K562 (cell line): Measurements from ENCODE around the gene SMG6. TPM values are rescaled to one million over a fixed set of nuclear protein-coding genes. Genes with fewer than 3 reads are reported as not detected.

Experiments used
- ATAC-seq: fragments of 200-7000 bp; cut with Tn5 transposase; 3 replicates; pipeline ENCODE4 v1.9.1; 2020; ENCODE audit warnings: moderate library complexity
- BruUV-seq: library from RNA; stranded (reverse); fragments of 400-500 nt; replicated peaks from 2 replicates; lab custom pipeline; 2021; lab: Mats Ljungman, UMichigan
- CTCF ChIA-PET: fragments of 300-600 bp; formaldehyde crosslinking; extraction: SDS; loops from one replicate; lab custom pipeline; 2021; ENCODE audit warnings: low intra/inter-chr PET ratio; lab: Yijun Ruan, JAX
- POLR2A ChIA-PET: fragments of 300-600, 350-650 bp; sonication (Branson Sonifier 250); formaldehyde crosslinking; extraction: SDS; loops from one replicate; lab custom pipeline; 2021; ENCODE audit warnings: antibody characterized with exemption, inconsistent platforms; lab: Yijun Ruan, JAX
- DNase-seq, 4 experiments: peaks; one replicate each; pipeline versions ENCODE4 v3.0.0 to v3.0.0-alpha.2; 2011 to 2018; ENCODE audit warnings: low spot score in 3 of 4, mixed read lengths in 3 of 4; ENCODE audit errors: extremely low read depth in 1 of 4
- FAIRE-seq: peaks from 2 replicates; lab custom pipeline; 2011; peaks lifted over from hg19 to GRCh38; lab: Jason Lieb, UNC
- H2AFZ ChIP-seq: 2 replicates; pipeline ENCODE4 v1.6.0; 2011; ENCODE audit warnings: low read depth, low read length, control low read depth, inconsistent platforms
- H3K27ac ChIP-seq: fragments of 200-600 bp; 3 replicates; pipeline ENCODE4 v1.8.0; 2011; ENCODE audit warnings: low read depth, mild to moderate bottlenecking, control low read depth, inconsistent platforms, low read length, moderate library complexity, mixed read lengths; ENCODE audit errors: extremely low read depth
- H3K27me3 ChIP-seq, 2 experiments: fragments of 300-600 bp in 1 of 2; 2 replicates in 1 of 2; 3 replicates in 1 of 2; pipeline versions ENCODE4 v1.6.0 to v1.8.0; 2011; ENCODE audit warnings: inconsistent platforms in 2 of 2, low read length in 2 of 2, mild to moderate bottlenecking in 1 of 2, mixed read lengths in 1 of 2, moderate library complexity in 1 of 2; ENCODE audit not compliant: control insufficient read depth in 2 of 2, insufficient read depth in 2 of 2
- H3K36me3 ChIP-seq: fragments of 300-600 bp; 3 replicates; pipeline ENCODE4 v1.8.0; 2011; ENCODE audit warnings: mild to moderate bottlenecking, low read length, inconsistent platforms; ENCODE audit not compliant: control insufficient read depth, insufficient read depth
- H3K4me1 ChIP-seq, 2 experiments: fragments of 200-600 bp in 1 of 2; replicated peaks in 1 of 2; 2 replicates in 1 of 2; 3 replicates in 1 of 2; pipeline versions ENCODE4 v1.5.1 to v1.8.0; 2011; ENCODE audit warnings: inconsistent platforms in 2 of 2, low read length in 2 of 2, mild to moderate bottlenecking in 1 of 2, mixed read lengths in 1 of 2, moderate library complexity in 1 of 2; ENCODE audit not compliant: control insufficient read depth in 2 of 2, insufficient read depth in 2 of 2
- H3K4me2 ChIP-seq: 2 replicates; pipeline ENCODE4 v1.6.1; 2011; ENCODE audit warnings: low read length, control low read depth, inconsistent platforms, mixed read lengths; ENCODE audit not compliant: insufficient read depth
- H3K4me3 ChIP-seq: fragments of 200-600 bp; sonication (generic), shearing (Covaris generic); 2 replicates; pipeline ENCODE4 v1.5.1; 2016; ENCODE audit warnings: control low read depth, inconsistent platforms
- H3K79me2 ChIP-seq: fragments of 200-600 bp; 3 replicates; pipeline ENCODE4 v1.8.0; 2011; ENCODE audit warnings: low read length, inconsistent platforms; ENCODE audit not compliant: control insufficient read depth, insufficient read depth
- H3K9ac ChIP-seq, 2 experiments: 2 replicates each; pipeline versions ENCODE4 v1.6.0 to v1.6.1; 2011; ENCODE audit warnings: low read depth in 2 of 2, low read length in 2 of 2, control low read depth in 1 of 2, inconsistent platforms in 1 of 2, mild to moderate bottlenecking in 1 of 2, mixed read lengths in 1 of 2; ENCODE audit not compliant: insufficient read depth in 1 of 2
- H3K9me1 ChIP-seq: one replicate; pipeline ENCODE4 v1.6.0; 2011; ENCODE audit warnings: inconsistent platforms, mild to moderate bottlenecking, low read length, moderate library complexity; ENCODE audit not compliant: control insufficient read depth, insufficient read depth
- H3K9me3 ChIP-seq: replicated peaks from 2 replicates; pipeline ENCODE4 v1.5.1; 2011; ENCODE audit warnings: low read depth, low read length, inconsistent platforms; ENCODE audit not compliant: control insufficient read depth, insufficient read depth
- H4K20me1 ChIP-seq: replicated peaks from 2 replicates; pipeline ENCODE4 v1.6.1; 2011; ENCODE audit warnings: low read length, inconsistent platforms, mixed read lengths; ENCODE audit not compliant: control insufficient read depth, insufficient read depth
- HDAC8 ChIP-seq: fragments of 450-650 bp; IDR thresholded peaks from 2 replicates; pipeline ENCODE4 v1.6.1; 2016; ENCODE audit warnings: mild to moderate bottlenecking, missing genetic modification characterization, moderate library complexity, missing compliant biosample characterization
- HOXB6 ChIP-seq: fragments of 250-450 bp; sonication (Bioruptor Pico); IDR thresholded peaks from 2 replicates; pipeline ENCODE4 v1.5.1; 2022; ENCODE audit warnings: mild to moderate bottlenecking, borderline replicate concordance
- MIER1 ChIP-seq: fragments of 450-650 bp; IDR thresholded peaks from 2 replicates; pipeline ENCODE4 v1.6.1; 2016; ENCODE audit warnings: antibody characterized with exemption, mild to moderate bottlenecking, low read depth
- MLX ChIP-seq, 2 experiments: fragments of 450-650 bp in 1 of 2; sonication (generic) in 1 of 2; formaldehyde crosslinking; conservative IDR thresholded peaks; 2 replicates each; pipeline versions ENCODE4 v1.4.0 to v1.8.1; 2020 to 2022; ENCODE audit warnings: mild to moderate bottlenecking in 1 of 2, missing genetic modification reagents in 1 of 2
- MNT ChIP-seq, 2 experiments: fragments of 450-650 bp; conservative IDR thresholded peaks; 2 replicates each; pipeline ENCODE4 v1.6.1; 2017; ENCODE audit warnings: mild to moderate bottlenecking in 2 of 2, moderate library complexity in 2 of 2
- SRSF9 ChIP-seq: fragments of 200-400 bp; formaldehyde crosslinking; IDR thresholded peaks from 2 replicates; pipeline ENCODE4 v1.6.1; 2017; ENCODE audit warnings: low read depth, low read length, borderline replicate concordance
- ZNF280B ChIP-seq: fragments of 250-450 bp; sonication (Bioruptor Pico); IDR thresholded peaks from 2 replicates; pipeline ENCODE4 v1.5.1; 2021; ENCODE audit warnings: mild to moderate bottlenecking
- ZNF561 ChIP-seq: fragments of 450-650 bp; formaldehyde crosslinking; conservative IDR thresholded peaks from 2 replicates; pipeline ENCODE4 v1.4.0; 2020; ENCODE audit warnings: mild to moderate bottlenecking, moderate library complexity
- ZNF655 ChIP-seq: fragments of 250-450 bp; sonication (Bioruptor Pico); IDR thresholded peaks from 2 replicates; pipeline ENCODE4 v1.5.0; 2021
- WGBS: fragments of 100-300 bp; shearing (Covaris generic); methylation state at CpG from one replicate; pipeline ENCODE4 v1.1.6; 2016; ENCODE audit warnings: low coverage, mixed read lengths; ENCODE audit not compliant: insufficient coverage; ENCODE audit errors: missing lambda C conversion rate; 5-methylcytosine and 5-hydroxymethylcytosine counted together
- in situ Hi-C: fragments of 300-500 bp; cut with MboI; formaldehyde crosslinking; loops from 4 replicates; pipeline ENCODE4 v1.15.0; 2018; ENCODE audit warnings: inconsistent platforms, mixed read lengths
- intact Hi-C: fragments of 100-400 bp; cut with micrococcal nuclease; formaldehyde crosslinking; loops from 2 replicates; pipeline ENCODE4 v1.14.2; 2022
- polyA plus RNA-seq, 8 experiments: library from polyadenylated mRNA; depleted of rRNA in 4 of 8; stranded (reverse) in 5 of 8; unstranded in 3 of 8; fragments of >200 nt; fragmentation: Nextera tagmentation in 2 of 8; fragmentation: Illumina TruSeq in 1 of 8; extraction: Ambion mirVana in 2 of 8; extraction: Trizol in 1 of 8; gene quantifications; 2 replicates each; pipeline versions ENCODE4 v1.2.1 to v1.2.3, GENCODE V29; 2011 to 2014; ENCODE audit warnings: inconsistent platforms in 1 of 8, missing spikeins in 1 of 8
- total RNA-seq, 7 experiments: library from RNA; depleted of rRNA in 6 of 7; stranded (reverse); fragments of >200 nt in 6 of 7; fragmentation: Illumina TruSeq in 2 of 7; extraction: Trizol in 2 of 7; gene quantifications; 2 replicates each; pipeline versions ENCODE4 v1.2.1 to v1.2.3, GENCODE V29; 2011 to 2021; ENCODE audit warnings: low replicate concordance in 1 of 7

The SMG6 gene
- total and polyA plus RNA-seq, 9 of the 15 experiments (the other 6 are each of a cell fraction or from before 2014, with no cell fraction given), result 0.44 to 13.9 (median 6.0) TPM

GRCh38 chr17:2175294-2175628 is 128.3 kb downstream of the SMG6 start (continued):
- no peak for TF ChIP-seq HDAC8 (tag)
- no peak for TF ChIP-seq ZNF655
- no peak for TF ChIP-seq ZNF561 (CRISPR knock-in tag)
- TF ChIP-seq HOXB6, result no peak

- intact Hi-C loops (loop anchor here (10.0 kb wide), 1 partner anchor 120 kb away; the partner anchor contains the start of gene HIC1), in situ Hi-C loops (no loop called here)
- no peaks in the 10 kb centered on the region for H3K9me1 ChIP-seq
- no peak for TF ChIP-seq MIER1
- TF ChIP-seq SRSF9, result no peak
- TF ChIP-seq ZNF280B, result no peak
- no peak for TF ChIP-seq MNT (conservative IDR thresholded peaks at IDR 0.05)
- TF ChIP-seq MLX (CRISPR knock-in tag; conservative IDR thresholded peaks at IDR 0.05), result no peak
- no peaks in the 10 kb centered on the region for H3K79me2 ChIP-seq
- H3K36me3 ChIP-seq, result peaks cover 7% of the 10 kb centered on the region; the same call in 2 of the 3 replicates
- H4K20me1 ChIP-seq, result no peaks in the 10 kb centered on the region
- POLR2A ChIA-PET, result interaction anchor here (0.6 kb wide), 1 partner anchor 30 kb away, joined by 3 read pairs; no protein-coding TSS in a partner anchor
- H3K27me3 ChIP-seq, result no peaks in the 10 kb centered on the region
- H3K9ac ChIP-seq, result no peak overlapping the region
- DNase-seq (no peak), FAIRE-seq (no peak), ATAC-seq (no peak)
- H3K27ac ChIP-seq, result no peak overlapping the region
- H3K9me3 ChIP-seq, result no peaks in the 10 kb centered on the region
- H3K4me3 ChIP-seq, result no peak overlapping the region
- H2AFZ ChIP-seq, result no peak overlapping the region
- CTCF ChIA-PET, result no interaction called here
- H3K4me2 ChIP-seq, result no peak overlapping the region
- no TSS peak for BruUV-seq
- H3K4me1 ChIP-seq, result peaks cover 0 to 5% of the 10 kb centered on the region in 2 experiments; a peak in 1 of 5 replicates
- 59% methylated on average over 16 of the region's 24 CpGs for WGBS
Measured at GRCh38 chr17:2174468-2175293, 128.9 kb downstream of the SMG6 start.
